Activated CD4-positive, alpha-beta T cell treated with anti-CD3 and anti-CD28 coated beads, Interleukin-2, Interleukin-6, amounts not matched to agents 100 ng/mL and 50 ng/mL, durations not matched to agents 16 hours and 8 hours (primary cell): ENCODE results near the gene TTLL5.
"Not testable (repeated sequence)": the region's sequence is repeated elsewhere in the genome, so short reads cannot be mapped to it uniquely, and the experiment has no call there.

Source experiments
- DNase-seq: peaks from one replicate; pipeline ENCODE4 v3.0.0-alpha.2; 2020

TTLL5 gene

DNA sequence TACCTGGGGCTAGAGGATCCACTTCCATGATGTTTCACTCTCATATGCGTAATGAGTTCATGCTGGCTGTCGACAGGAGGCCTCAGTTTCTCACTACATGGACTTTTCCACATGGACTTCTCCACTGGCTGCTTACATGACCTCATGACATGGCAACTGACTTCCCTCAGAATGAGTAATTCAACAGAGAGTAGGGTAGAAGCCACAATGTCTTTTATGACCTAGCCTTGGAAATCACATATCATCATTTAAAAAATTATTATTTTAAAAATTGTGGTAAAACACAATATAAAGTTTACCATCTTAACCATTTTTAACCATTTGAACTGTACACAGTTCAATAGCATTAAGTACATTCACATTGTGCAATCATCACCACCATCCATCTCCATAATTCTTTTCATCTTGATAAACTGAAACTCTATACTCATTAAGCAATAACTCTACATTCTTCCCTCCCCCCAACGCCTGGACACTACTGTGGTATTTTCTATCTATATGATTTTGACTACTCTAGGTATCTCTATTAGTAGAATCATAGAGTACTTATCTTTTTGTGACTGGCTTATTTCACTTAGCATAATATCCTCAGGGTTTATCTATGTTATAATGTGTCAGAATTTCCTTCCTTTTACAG lies 176.2 kb downstream of the TTLL5 start:
- no peak for DNase-seq

DNA sequence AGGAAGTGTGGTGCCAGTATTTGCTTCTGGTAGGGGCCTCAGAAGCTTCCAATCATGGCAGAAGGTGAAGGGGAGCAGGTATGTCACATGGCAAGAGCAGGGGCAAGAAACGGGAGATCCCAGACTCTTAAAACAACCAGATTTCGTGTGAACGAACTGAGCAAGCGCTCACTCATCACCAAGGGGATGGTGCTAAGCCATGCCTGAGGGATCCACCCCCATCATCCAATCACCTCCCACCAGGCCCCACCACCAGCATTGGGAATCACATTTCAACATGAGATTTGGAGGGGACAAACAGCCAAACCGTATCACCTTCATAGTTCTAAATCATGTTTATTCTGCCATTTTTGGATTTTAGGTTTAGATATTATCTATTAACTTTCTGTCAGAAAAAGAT lies 179.9 kb downstream of the TTLL5 start:
- no peak for DNase-seq

DNA sequence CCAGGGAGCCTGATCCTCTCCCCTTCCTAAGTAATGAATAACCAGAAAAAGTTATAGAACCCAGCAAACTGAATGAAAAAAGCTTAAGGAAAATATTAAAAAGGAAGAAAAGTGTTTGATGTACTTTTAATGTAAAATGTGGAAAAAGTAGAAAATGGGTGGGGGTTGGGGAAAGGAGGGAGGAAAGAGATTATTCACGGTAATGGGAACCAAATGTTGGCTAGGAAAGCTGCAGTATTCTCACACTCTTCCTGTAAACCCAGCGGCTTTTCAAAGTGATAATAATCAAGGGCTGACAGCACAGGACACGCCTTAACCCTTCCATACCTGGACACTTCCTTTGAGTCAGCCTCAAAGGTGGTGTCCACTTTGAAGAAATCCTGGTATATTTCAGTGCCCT lies 181.5 kb downstream of the TTLL5 start:
- DNase-seq = no peak

DNA sequence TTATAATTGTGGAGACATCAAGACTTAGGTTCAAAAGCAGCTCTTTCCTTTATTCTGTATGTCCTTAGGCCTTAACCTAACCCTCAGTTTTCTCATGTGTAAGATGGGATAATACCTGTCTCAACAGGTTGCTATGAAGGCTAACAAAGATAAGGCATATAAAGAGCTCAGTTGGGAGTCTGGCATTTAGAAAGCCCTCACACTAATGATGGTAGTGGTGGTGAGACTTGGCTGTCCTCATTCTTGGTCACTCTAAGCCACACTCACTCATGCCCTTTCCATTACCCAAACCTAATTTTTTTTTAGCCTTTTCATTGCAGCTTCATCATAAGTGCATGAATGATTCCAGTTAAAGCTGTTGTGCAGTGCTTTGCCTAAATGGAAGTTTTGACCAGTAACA lies 183.4 kb downstream of the TTLL5 start:
- no peak for DNase-seq

DNA sequence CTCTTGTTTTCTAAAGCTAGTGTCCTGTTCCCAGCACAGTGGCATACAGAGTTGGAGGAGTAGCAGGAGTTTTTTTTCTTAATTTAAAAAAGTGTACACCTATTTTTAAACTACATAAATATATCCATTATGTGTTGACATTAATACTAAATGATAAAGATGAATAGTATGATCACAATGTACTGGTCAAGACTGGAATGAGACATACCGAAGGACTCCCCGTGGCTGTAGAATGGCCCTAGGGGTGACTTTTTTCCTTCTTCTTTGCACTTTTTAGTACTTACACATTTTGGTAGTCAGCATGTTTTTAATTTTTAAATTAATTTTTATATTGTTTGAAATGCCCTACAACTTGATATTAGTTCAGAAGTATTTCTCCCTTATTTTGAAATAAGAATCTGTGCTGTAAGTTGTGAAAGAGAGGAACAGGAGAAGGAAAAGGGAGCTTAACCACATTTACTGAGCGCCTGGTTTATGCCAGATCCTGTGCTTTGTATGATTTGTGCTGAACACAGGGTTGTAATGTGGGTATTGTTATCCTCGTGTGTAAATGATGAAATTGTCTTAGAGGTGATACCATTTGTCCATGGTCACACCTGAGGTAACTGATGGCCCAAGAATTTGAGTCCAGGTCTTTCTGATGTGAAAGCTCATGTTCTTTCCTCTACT lies 184.2 kb downstream of the TTLL5 start:
- no peak for DNase-seq

DNA sequence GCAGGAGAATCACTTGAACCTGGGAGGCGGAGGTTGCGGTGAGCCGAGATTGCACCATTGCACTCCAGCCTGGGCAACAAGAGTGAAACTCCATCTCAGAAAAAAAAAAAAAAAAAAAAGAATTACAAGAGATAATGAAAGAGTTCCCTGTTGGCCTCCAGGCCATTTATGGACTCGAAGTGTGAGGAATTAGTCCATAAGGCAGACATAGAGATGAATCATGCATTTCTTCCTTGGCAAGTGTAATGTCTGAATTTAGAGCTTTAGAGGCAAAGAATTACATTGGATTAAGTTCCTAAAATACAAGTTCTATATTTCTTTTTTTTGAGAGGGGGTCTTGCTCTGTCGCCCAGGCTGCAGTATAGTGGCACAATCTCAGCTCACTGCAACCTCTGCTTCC lies 185.6 kb downstream of the TTLL5 start:
- not testable (repeated sequence) for DNase-seq

DNA sequence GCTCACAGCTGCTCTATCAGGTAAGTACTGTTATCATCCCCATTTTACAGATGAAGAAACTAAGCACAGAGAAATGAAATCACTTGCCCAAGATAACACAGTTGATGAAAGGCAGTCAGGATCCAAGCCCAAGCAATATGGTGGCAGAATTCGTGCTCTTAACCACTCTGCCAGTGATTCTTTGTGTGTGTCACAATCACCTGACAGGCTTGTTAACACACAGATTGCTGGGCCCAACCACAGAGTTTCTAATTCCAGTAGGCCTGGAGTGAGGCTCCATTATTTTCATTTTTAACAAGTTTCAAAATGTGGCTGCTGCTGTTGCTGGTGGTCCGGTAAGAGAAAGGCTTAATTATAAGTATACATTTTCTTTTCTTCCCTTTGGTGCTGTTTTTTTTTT lies 186.5 kb downstream of the TTLL5 start:
- DNase-seq = no peak

DNA sequence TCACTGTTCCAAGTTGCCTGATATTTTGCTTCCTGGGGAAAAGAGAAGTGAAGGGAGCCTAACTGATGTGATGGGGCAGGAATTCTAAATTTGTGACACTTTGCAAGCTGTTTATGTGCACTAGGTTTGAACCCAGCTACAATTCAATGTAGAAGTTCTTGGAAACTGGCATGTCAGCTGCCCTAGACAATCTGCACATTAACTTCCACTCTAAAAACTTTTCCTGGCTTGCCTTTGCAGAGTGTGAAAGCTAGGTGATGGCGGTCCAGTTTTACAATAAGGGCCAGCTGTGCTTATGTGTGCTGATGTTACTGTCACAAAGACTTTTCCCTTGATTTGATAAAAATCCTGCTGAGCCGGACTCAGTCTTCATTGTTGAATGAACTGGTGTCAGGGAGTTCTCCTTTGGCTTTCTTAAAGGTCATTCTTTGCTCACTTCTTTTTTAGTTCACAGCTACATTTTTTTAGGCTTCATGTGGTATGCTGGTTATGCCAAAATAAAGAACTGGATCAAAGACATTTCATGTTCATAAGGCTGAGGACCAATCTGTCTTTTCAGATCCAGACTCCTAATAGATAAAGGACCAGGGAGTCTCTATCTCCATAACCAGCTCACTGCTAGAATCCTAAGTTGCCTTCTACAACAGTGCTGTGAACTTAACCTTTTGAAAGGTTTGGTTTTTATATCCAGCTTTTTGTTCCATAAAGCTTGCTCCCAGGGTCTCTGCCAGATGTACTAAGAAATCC lies 187.3 kb downstream of the TTLL5 start:
- DNase-seq = no peak

DNA sequence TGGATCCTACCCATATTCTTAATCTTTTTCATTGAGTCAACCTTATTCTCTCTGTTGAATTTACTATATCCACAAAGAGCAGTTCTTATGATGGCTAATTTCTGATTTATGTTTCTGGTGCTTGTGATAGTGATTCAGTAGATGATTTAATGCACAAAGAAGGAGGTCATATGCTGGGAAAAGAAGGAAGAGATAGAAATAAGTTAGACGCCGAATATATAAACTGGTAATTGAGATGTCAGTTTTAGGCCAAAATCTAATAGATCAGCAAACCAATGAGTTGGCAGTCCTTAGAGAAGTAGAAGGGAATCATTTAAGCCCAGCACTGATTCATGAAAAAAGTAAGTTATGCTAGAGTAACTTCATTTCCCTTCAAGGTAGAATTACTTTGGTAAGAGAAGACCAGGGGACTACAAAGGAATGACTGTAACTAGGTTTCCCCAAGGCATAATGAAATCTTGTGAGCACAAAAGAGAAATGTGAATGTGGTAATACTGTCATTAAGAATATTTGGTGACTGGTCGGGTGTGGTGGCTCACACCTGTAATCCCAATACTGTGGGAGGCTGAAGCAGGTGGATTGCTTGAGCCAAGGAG lies 188.4 kb downstream of the TTLL5 start:
- no peak for DNase-seq

DNA sequence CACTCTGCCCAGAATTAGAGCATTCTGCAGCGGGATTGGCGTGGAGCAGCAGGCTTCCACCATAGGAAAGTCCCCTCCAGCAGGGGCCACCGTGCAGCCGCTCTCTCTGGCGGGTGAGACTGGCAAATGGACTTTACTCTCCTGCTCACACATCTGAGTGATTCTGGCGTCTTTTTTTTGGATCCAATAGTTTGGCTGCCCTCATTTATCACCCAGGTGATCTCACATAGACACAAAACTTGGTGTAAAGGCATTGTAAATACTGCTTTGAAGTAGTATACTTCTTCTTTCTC lies 190.5 kb downstream of the TTLL5 start:
- DNase-seq = no peak

DNA sequence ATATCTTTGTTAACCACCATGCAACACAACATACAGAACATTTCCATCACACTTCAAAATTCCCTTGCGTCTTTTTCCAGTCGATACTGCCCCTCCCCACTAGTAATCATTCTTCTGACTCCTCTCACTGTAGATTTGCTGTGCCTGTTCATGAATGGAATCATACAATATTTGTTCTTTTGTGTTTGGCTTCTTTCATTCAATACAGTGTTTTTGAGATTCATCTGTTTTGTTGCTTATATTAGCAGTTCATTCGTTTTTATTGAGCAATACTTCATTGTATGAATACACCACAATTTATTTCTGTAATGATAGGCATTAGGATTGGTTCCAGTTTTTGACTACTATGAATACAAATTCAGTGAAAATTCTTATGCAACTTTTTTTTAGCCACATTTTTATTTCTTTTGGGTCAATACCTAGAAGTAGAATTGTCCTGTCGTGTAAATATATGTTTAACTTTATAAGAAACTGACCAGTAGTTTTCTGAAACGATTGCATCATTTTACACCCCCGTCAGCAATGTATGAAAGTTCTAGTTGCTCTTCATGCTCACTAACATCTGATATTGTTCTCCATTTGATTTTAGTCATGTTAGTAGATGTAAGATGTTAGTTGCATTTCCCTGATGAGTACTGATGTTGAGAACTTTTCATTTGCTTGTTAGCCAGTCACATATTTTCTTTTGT lies 193.2 kb downstream of the TTLL5 start:
- DNase-seq = no peak

DNA sequence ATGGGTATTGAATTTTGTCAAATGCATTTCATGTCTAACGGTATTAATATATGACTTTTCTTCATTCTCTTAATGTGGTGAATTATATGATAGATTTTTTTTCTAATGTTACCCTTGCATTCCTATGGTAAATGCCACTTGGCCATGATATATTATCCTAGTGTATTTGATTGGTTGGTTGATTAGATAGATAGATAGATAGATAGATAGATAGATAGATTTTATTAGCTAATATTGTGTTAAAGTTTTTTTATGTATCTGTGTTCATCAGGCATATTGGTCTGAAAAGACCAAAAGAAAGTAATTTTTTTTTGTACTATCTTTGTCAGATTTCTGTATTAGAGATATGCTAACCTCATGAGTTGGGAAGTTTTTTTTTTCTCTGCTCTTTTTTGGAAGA lies 196.2 kb downstream of the TTLL5 start:
- no peak for DNase-seq

DNA sequence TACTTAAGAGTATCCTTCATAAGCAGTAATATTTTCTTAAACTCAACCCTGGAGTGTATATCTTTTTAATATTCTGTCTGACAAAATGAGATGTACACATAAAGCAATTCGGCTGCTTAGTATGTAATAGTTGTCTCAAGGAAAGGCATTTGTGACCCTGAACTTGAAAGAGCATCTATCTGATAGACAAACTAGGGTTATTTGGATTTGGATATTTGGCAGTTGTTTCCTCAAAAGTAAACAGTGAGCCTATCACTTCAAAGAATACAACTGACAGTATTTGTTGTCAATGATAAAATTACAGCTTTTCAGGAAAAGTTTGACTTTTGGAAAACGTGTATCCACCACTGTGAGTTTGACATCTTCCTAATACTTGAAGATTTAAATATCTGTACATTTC lies 197.3 kb downstream of the TTLL5 start:
- no peak for DNase-seq

DNA sequence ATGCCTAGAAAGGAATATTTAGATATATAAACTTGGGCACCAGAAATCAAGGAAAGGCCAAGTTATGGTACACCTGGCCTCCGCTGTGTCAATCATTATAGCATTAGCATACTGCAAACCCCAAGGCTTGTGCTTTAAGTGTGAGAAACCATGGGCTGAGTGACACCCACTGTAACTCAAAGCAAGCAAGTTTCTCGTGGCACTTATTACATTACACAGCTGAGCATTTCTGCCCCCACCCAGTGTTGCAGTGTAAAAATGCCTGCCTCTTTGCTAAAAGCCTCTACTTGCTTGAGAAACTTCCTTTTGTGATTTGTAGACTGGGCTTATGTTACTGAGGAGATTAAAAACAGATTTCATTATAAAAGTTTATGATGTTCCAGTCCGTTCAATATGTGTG lies 198.7 kb downstream of the TTLL5 start:
- no peak for DNase-seq

DNA sequence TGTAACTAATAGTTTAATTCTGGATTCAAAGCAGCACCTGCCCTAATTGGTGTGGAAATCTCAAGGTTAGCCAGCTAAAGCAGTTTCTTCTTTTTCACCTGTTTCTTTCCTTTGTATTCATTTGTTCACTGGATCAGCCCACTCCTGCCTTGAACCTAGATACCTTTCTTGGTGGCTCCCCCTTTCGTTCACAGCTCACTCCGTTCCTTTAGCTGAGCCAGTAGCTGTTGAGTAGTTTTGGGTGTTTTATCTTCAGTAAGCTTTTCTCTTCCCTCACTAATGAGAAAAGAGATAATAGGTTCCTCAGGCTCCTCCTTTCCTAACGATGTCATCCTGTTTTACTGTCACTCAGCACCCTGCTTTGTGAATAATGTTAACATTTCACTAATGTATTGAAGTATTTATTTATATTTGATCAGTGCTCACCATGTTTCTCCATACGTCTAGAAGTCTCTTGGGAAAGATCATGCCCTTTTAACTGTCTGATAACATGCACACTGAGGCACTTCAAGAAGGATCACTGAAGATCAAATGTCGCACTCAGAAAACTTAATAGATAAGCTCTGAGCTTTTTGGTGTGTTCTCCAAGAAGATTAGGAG lies 199.6 kb downstream of the TTLL5 start:
- no peak for DNase-seq

DNA sequence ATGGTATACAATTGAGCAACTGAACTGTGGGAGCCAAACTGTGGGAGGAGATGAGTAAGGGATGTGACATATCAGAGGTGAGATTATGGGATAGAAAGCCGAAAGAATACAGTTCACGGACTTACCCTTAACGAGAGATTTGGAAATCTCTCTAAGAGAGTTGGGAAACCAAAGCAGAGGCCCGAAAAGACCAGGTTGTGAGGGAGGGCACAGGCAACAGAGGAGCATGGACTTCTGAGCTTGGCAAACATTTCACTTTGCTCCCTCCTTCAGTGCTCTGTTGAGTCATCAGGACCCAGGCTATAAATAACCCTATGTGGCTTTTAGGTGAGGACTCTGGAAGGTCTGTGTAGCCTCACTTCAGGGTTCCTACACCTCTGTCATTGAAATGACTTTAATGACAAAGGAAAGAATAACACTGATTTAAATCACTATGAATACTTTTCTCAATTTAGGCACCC lies 200.1 kb downstream of the TTLL5 start:
- DNase-seq = peak; percentile 14

DNA sequence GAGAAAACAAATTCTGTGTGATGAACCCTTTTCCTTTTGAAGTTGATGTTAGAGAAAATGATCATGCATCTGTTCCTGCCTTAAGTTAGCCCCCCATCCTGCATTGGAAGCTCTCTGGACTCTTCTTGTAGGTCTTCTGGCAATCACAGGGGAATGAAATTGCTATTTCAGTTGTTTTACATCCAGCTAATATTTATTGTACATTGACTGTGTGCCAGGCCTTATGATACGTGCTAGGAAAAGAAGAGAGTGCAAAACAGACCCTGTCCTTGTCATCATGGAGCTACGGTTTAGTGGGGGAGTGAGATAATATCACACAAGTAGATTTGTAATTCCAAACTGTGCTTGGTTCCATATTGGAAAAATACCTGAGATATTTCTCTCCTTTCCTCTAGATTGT lies 202.2 kb downstream of the TTLL5 start:
- DNase-seq = no peak

DNA sequence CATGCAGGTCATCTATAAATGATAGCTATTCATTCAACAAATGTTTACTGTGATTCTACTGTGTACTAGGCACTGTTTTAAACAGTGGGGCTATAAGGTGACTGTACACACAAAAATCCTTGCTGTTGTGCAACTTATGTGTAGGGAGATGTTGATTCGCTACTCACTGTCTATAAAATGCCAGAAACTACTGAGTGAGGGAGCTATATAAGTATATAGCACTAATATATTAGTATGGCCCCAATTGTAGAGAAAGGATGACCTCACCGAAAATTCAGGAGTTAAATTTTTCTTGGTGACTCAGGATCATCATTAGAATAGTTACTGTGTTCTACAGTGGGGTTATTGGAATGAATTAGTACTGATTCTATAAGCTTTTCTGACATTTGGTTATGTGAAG lies 203.3 kb downstream of the TTLL5 start:
- no peak for DNase-seq

DNA sequence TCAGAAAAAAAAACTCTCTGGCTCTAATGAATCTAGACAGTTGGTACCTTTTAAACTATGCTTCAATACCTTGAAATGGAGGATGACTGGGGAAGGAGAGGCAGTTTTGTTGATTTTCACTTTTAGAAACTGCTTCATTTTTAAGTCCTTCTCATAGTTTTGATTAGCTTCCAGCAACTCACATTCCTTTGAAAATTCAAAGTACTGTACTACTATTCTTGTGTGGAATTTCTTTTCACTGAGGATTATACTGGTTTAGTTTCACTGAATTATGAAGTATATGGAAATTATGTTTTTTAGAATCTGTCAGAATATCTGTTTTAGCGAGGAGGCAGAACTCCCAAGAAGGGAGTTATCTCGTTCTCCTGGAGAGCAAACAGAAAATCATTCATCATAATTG lies 204.5 kb downstream of the TTLL5 start:
- no peak for DNase-seq

DNA sequence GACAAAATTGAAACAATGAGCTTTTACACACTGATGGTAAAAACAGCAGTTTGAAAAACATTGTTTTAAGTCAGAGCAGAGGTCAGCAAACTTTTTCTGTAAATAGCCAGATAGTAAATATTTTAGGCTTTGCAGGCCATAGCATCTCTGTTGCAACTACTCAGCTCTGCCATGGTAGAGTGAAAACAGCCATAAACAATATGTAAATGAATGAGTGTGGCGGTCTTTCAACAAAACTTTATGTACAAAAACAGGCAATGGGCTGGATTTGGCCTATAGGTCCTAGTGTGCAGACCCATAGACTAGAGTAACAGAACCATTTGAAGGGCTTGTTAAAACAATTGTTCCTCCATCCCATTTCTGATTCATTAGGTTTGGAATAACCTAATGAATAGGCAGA lies 205.9 kb downstream of the TTLL5 start:
- DNase-seq = no peak

DNA sequence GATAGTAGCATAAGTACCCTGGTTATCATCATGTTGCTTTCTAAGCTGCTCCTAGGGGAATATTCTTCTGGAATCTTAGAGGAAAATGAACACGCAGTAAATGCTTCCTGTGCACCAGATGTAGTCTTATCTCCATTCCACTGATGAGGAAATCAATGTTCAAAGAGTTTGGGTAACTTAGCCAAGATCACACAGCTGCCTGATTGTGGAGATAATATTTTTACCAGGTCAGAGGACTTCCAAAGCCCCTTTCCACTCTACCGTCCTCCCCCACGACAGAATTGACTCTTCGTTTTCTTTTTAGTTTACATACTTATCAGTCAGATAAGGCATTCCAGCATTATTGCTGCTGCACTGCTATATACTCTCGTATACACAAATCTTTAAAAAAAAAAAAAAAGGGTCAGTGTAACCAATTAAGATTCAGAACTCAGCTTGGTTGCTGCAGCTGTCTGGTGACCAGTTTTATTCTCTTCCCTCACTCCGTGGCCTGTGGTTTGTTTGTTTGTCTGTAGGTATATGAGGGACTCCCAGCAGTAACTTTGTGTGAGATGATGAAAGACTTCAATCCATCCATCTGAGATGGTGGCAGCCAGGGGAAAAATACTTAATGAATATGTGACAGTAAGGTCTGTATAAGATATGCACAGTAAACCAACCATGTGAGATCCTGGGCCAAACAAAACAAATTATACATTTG lies 210.3 kb downstream of the TTLL5 start:
- DNase-seq = no peak

DNA sequence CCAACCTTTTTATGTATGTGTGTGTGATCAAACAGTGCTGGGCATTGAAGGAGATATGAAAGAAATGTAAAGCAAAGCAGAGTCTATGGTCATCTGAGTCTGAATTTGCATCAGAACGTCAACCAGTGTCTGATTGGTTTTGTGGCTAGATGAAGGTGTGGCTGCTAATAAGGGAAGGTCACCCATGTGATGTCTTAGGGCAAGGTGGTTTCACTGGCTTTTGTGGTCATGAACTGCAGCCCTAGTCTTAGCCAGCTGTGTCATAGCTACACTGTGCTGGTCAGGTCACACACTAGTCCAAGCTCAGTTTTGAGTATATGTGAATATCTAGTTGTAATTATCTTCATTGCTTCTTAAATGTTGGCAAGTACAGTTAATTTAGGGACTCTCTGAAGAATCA lies 214.9 kb downstream of the TTLL5 start:
- DNase-seq = peak; percentile 48
